Liver (tissue), 3 donors: ENCODE data around the gene NUP214.

ENCODE experiments used
- EGR1 ChIP-seq, 2 donors: IDR thresholded peaks; 2 replicates each; pipeline ENCODE4 v1.6.1; 2016 to 2018; ENCODE audit warnings: antibody characterized with exemption in 2 of 2, low read depth in 2 of 2
- GABPA ChIP-seq, 2 donors: IDR thresholded peaks in 1 of 2; conservative IDR thresholded peaks in 1 of 2; 2 replicates each; pipeline ENCODE4 v1.6.1; 2016; ENCODE audit warnings: antibody characterized with exemption in 2 of 2, mild to moderate bottlenecking in 1 of 2, moderate library complexity in 1 of 2
- TAF1 ChIP-seq: conservative IDR thresholded peaks from 2 replicates; pipeline ENCODE4 v1.6.1; 2016; ENCODE audit warnings: antibody characterized with exemption, mild to moderate bottlenecking
- YY1 ChIP-seq: IDR thresholded peaks from 2 replicates; pipeline ENCODE4 v1.6.1; 2016; ENCODE audit warnings: antibody characterized with exemption, mild to moderate bottlenecking
- TF ChIP-seq, protein P1 (sequence below): fragments of 150-350 bp; IDR thresholded peaks from 2 replicates; pipeline ENCODE4 v1.5.1; 2017; ENCODE audit warnings: improper control_type of control experiment, low read depth, low read length; ENCODE audit not compliant: missing input control
- TF ChIP-seq, protein P2 (sequence below): IDR thresholded peaks from 2 replicates; pipeline ENCODE4 v1.6.1; 2016; ENCODE audit warnings: antibody characterized with exemption, mild to moderate bottlenecking
- donor health status: healthy.
- donor health status: healthy.

DNA sequence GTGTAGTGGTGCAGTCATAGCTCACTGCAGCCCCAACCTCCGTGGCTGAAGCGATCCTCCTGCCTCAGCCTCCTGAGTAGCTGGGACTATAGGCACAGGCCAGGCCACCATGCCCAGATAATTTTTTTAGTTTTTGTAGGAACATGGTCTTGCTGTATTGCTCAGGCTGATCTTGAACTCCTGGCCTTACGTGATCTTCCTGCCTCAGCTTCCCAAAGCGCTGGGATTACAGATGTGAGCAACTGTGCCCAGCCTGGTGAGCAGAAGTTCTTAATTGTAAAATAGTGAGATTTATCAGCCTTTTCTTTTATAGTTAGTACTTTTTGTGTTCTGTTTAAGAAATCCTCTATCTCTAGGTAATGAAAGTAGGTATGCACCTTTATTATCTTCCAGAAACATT is 42.5 kb downstream of the NUP214 start:
- TF ChIP-seq, protein P1, sequence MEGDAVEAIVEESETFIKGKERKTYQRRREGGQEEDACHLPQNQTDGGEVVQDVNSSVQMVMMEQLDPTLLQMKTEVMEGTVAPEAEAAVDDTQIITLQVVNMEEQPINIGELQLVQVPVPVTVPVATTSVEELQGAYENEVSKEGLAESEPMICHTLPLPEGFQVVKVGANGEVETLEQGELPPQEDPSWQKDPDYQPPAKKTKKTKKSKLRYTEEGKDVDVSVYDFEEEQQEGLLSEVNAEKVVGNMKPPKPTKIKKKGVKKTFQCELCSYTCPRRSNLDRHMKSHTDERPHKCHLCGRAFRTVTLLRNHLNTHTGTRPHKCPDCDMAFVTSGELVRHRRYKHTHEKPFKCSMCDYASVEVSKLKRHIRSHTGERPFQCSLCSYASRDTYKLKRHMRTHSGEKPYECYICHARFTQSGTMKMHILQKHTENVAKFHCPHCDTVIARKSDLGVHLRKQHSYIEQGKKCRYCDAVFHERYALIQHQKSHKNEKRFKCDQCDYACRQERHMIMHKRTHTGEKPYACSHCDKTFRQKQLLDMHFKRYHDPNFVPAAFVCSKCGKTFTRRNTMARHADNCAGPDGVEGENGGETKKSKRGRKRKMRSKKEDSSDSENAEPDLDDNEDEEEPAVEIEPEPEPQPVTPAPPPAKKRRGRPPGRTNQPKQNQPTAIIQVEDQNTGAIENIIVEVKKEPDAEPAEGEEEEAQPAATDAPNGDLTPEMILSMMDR = no peak
- TF ChIP-seq EGR1 (IDR thresholded peaks at IDR 0.05; ENCODE audit: low read depth in 2 of 2) = no peak
- TF ChIP-seq, protein P2, sequence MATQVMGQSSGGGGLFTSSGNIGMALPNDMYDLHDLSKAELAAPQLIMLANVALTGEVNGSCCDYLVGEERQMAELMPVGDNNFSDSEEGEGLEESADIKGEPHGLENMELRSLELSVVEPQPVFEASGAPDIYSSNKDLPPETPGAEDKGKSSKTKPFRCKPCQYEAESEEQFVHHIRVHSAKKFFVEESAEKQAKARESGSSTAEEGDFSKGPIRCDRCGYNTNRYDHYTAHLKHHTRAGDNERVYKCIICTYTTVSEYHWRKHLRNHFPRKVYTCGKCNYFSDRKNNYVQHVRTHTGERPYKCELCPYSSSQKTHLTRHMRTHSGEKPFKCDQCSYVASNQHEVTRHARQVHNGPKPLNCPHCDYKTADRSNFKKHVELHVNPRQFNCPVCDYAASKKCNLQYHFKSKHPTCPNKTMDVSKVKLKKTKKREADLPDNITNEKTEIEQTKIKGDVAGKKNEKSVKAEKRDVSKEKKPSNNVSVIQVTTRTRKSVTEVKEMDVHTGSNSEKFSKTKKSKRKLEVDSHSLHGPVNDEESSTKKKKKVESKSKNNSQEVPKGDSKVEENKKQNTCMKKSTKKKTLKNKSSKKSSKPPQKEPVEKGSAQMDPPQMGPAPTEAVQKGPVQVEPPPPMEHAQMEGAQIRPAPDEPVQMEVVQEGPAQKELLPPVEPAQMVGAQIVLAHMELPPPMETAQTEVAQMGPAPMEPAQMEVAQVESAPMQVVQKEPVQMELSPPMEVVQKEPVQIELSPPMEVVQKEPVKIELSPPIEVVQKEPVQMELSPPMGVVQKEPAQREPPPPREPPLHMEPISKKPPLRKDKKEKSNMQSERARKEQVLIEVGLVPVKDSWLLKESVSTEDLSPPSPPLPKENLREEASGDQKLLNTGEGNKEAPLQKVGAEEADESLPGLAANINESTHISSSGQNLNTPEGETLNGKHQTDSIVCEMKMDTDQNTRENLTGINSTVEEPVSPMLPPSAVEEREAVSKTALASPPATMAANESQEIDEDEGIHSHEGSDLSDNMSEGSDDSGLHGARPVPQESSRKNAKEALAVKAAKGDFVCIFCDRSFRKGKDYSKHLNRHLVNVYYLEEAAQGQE = no peak
- TF ChIP-seq GABPA (IDR thresholded peaks at IDR 0.05 in 1 of 2, conservative IDR thresholded peaks at IDR 0.05 in 1 of 2) = no peak
- TF ChIP-seq YY1 = no peak
- TF ChIP-seq TAF1 = no peak
